ENCODE results near the gene BSX.

GRCh38 chr11:122979815-122980595 lies 1.6 kb downstream of the BSX start:
- no peak for TF ChIP-seq REST (IDR thresholded peaks at IDR 0.05; ENCODE audit: insufficient replicate concordance, low read depth)
- TF ChIP-seq CTCF (IDR thresholded peaks at IDR 0.05; ENCODE audit: insufficient read depth, low read length) = no peak
- TF ChIP-seq POLR2AphosphoS5 (IDR thresholded peaks at IDR 0.05; ENCODE audit: low read depth) = no peak
- TF ChIP-seq GABPA (IDR thresholded peaks at IDR 0.05; ENCODE audit: low read depth) = no peak
- TF ChIP-seq SPI1 (IDR thresholded peaks at IDR 0.05; ENCODE audit: borderline replicate concordance, low read depth) = no peak
